GM18498 (cell line): ENCODE results near the gene LOXL3.

Experiments
- ATAC-seq: cut with Tn5 transposase; IDR thresholded peaks from one replicate; pipeline ENCODE4 v1.9.1; 2021; ENCODE audit warnings: mild to moderate bottlenecking, moderate library complexity; ENCODE audit not compliant: unreplicated experiment

LOXL3 gene, protein sequence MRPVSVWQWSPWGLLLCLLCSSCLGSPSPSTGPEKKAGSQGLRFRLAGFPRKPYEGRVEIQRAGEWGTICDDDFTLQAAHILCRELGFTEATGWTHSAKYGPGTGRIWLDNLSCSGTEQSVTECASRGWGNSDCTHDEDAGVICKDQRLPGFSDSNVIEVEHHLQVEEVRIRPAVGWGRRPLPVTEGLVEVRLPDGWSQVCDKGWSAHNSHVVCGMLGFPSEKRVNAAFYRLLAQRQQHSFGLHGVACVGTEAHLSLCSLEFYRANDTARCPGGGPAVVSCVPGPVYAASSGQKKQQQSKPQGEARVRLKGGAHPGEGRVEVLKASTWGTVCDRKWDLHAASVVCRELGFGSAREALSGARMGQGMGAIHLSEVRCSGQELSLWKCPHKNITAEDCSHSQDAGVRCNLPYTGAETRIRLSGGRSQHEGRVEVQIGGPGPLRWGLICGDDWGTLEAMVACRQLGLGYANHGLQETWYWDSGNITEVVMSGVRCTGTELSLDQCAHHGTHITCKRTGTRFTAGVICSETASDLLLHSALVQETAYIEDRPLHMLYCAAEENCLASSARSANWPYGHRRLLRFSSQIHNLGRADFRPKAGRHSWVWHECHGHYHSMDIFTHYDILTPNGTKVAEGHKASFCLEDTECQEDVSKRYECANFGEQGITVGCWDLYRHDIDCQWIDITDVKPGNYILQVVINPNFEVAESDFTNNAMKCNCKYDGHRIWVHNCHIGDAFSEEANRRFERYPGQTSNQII

DNA sequence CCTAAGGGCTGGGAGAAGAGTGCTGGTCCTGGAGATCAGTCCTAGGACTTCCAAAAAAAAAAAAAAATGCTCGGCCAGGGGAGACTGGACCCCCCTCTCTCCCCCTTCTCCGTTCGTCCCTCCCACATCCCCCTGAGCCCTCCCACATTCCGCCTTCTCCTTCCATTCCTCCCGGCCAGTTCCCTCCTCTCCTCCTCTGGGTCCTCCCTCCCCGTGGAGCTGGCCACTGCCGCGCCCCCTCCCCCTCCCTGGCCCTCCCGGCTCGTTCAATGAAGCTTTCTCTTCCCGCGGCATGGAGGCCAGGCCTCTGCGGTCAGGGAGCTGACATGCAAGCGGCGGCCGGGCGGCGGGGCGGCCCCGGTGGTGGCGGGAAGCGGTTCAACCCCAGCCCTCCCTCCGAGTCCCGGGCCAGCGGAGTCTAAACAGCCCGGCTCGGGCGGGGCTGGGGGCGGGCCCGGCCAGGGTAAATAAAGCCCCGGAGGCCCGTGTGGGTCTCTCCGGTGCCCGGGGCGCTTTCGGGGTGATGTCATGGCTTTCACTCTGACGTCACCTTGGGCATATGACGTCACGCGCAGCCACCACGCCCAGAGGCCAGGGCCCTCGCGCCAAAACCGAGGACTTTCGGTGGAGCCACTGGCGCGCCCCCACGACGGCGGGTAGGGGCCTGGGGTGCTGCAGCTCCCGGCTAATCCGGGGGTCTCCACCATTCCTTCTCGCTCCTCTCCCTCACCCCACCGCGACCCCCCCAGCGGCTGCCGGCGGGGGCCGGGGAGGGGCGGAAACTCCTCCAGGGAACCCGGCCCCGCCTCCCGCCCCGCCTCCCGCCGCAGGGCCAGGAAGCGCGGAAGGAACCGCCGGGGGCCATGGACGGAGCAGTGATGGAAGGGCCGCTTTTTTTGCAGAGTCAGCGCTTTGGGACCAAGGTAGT, at the start of gene LOXL3, which contains the start of gene DOK1:
Gene LOXL3, minus strand, starts transcription at position 51 of the 928 bp plus-strand sequence. CDS start 1,308 bp downstream, outside the sequence.
Gene DOK1, plus strand, starts transcription at position 829 of the 928 bp plus-strand sequence. Its CDS starts 35 bp downstream, at position 864.
- peak; percentile 61 for ATAC-seq

- ATAC-seq = no peak
These were observed 49.0 kb upstream of the LOXL3 start for GRCh38 chr2:74602586-74603281.

DNA sequence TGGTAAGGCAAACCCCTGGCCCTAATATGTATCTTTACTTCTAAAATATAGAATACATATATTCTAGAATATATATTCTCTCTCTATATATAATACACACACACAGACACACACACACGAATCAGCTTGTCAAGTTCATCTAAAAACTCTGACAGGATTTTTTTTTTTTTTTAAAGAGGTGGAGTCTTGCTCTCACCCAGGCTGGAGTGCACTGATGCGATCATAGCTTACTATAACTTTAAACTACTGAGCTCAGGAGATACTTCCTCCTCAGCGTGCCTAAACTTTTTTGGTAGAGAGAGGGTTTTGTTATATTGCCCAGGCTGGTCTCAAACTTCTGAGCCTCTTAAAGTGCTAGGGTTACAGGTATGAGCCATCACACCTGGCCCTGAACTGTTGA, 45.9 kb upstream of the LOXL3 start:
- ATAC-seq = no peak

GRCh38 chr2:74597410-74597809, 43.7 kb upstream of the LOXL3 start:
- ATAC-seq = no peak

- no peak for ATAC-seq
These were observed 42.8 kb upstream of the LOXL3 start for GRCh38 chr2:74596584-74596983.

DNA sequence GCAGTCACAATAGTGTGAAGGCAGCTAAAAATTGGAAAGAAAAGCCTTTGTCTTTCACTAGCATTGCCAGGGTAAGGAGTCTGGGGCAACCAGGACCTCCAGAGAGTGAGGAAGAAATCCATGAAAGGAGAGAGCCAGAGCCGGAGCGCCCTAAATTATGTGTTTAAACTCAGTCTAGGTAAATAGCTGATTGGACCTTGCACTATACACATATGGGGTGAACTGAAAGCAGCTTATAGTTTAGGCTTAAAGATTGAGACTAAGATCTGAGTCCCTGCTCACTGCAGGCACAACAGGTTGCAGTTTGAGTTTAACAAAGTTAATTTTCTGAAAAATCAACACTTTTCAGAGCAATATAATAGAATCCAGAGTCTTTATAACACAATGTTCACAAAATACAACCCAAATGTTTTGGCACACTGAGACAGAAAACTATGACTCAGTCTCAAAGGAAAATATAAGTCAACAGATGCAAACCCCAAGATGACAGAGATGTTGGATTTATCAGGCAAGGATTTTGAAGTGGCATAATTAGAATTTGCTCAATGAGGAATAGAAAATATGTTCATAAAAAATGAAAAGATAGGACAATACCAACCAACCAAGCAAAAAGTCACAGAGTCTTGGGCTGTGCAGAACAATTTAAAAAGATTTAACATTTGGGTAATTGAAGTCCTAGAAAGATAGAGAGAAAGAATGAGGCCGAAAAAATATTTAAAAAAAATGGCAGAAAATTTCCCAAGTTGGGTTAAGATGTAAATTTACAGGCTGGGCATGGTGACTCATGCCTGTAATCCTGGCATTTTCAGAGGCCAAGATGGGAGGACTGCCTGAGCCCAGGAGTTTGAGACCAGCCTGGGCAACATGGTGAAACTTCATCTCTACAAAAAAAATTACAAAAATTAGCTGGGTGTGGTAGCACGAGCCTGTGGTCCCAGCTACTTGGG, 40.4 kb upstream of the LOXL3 start:
- no peak for ATAC-seq

GRCh38 chr2:74588664-74589063, 34.9 kb upstream of the LOXL3 start:
- no peak for ATAC-seq

DNA sequence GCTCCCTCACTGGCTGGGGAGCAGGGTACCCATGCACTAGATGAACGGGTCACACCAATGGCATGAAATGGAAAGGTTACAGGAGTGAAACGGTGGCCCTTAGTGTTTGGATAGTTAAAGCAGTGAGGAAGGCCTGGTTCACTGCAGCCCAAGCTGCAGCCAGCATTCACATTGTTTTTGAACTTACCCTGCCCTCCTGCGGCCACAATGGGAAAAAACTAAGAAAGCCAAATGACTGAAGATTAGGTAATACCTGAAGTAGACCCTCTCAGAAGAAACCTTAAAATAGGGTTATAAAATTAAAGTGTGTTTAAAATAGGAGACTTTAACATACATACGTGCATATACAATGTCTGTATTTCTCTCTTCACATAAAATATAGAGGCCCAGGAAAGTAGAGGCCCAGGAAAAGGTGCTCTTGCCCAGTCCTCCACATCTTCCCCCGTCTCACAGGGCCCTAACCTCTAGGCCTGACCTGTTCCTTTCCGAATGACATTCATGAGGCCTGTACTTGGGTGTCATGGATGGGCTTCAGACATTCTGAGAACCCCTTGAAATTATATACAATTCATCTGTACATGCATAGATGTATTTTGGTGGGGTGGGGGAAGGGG, 34.0 kb upstream of the LOXL3 start:
- ATAC-seq = peak; percentile 66

- peak; percentile 50 for ATAC-seq
These were observed 31.9 kb upstream of the LOXL3 start for GRCh38 chr2:74585406-74586185.

DNA sequence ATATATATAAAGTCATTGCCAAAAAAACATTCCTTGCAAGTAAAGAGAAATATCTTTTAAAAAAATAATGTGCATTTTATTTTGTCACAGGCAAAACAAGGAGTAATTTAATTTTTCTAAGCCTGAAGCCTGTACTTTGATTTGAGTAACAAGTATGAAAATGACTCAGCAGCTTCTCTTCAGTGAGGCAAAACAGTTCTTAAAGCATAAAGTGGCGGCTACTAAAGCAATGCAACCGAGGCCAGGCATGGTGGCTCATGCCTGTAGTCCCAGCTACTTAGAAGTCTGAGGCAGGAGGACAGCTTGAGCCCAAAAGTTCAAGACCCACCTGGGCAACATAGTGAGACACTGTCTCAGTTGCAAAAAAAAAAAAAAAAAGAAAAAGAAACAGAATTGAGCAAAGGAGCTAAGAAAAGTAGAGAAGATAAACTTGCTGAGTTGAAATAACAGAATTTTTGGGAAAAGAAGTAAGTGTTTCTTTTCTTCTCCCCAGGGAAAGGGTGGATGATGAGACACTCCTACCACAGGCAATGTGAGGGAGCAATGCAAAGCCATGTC, 30.4 kb upstream of the LOXL3 start:
- peak; percentile 48 for ATAC-seq

DNA sequence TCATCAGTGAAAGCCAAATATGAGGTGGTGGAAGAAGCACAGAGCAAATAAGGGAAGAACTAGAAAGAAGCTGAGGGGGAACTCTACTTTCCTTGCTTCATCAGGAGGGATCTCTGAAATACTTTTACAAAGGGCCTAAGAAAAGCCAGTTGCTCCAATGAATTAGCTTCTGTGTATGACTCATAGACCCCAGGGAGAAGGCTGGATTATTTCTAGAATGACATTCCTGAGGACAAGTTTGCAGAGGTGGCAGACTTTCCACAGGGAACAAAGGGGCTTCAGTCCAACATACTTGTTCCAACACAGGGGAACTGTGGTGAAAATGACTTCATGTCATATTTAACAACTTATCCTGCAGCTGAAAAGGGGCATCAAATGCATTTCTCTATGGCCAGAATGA, 29.8 kb upstream of the LOXL3 start:
- no peak for ATAC-seq

- ATAC-seq = no peak
These were observed 28.4 kb upstream of the LOXL3 start for GRCh38 chr2:74582184-74582583.

DNA sequence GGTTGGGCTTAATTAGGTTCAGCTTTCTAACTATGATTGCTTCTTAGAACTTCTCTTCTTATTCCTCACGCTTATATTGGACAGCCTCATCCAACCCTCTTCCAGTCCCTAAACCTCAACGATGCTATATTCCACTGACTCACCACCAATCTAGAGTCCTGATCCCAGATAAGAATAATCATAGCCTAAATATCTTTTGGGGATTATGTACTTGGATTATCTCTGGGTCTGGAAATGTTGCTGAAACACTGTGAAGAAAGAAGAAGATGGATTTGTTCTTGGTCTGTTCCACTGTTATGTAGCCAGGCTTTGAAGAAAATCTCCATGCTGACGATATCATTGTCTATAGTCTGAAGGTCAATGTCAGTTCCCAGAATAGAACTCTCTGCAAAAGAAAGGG, 27.7 kb upstream of the LOXL3 start:
- ATAC-seq = no peak

- ATAC-seq = no peak
These were observed 24.7 kb upstream of the LOXL3 start for GRCh38 chr2:74578408-74578807.

GRCh38 chr2:74577448-74577847, 23.7 kb upstream of the LOXL3 start:
- no peak for ATAC-seq

DNA sequence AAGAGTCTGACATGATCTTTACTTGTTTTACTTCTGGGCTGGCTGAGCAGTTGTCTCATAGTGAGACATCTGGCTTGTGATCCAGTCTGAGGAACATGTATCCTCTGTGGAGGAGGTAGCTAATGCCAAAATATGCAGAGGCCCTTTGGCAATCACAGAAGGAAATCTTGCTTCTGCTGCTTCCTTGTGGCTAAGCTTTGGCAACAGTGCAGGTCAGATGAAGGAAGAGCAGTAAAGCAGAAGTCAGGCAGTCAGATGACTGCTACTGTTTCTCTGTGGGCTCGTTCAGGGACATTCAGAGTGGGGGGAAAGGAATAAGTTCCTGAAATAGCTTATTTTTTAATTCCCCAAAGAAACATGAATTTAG, 23.1 kb upstream of the LOXL3 start:
- no peak for ATAC-seq

DNA sequence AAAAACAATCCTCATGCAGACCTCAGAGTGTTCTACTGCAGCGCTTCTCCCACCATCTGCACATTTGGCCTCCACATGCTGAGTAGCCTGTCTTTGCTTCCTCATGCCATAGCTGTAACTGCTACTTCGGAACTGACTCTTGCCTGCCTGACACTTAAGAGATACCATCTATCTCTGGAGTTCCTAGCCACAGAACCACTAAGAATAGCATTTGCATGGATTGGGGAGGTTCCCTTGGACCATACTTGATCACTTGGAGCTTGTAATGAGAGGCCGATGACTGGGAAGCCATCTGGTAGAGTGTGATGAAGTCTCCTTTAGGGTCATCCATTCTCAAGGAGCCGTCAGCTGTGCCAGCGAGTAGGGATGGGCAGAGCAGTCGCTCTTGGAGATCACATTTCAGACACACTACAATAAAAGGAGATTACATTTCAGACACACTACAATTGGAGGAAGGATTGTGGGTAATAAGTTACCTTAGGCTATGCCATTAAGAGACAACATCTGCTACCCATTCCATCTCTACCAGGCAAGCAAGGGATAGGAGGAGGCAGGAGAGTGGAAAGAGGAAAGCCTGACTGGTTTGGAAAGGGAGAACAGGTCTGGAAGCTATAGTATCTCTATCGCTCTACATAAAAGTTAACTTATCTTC, 22.6 kb upstream of the LOXL3 start:
- no peak for ATAC-seq
